ENCODE measurements around the gene BICC1.

BICC1 gene

GRCh38 chr10:58734116-58734515, 221.4 kb downstream of the BICC1 start:
- H3K36me3 ChIP-seq (ENCODE audit: insufficient read depth, low read length), result no peaks in the 10 kb centered on the region
- H2AFZ ChIP-seq (ENCODE audit: low read length), result no peak overlapping the region
- H3K9me2 ChIP-seq (replicated peaks; ENCODE audit: low read depth, low read length), result no peaks in the 10 kb centered on the region
- no peak overlapping the region for H3K9ac ChIP-seq (ENCODE audit: low read depth, low read length, poor library complexity, severe bottlenecking)
- no peaks in the 10 kb centered on the region for H3K27me3 ChIP-seq (ENCODE audit: insufficient read depth, low read length, poor library complexity, severe bottlenecking)
- H3F3A ChIP-seq (ENCODE audit: low read depth), result no peaks in the 10 kb centered on the region
- H3K79me2 ChIP-seq (ENCODE audit: insufficient read depth, low read length), result no peaks in the 10 kb centered on the region
- no peaks in the 10 kb centered on the region for H4K20me1 ChIP-seq (ENCODE audit: insufficient read depth, low read length, poor library complexity, severe bottlenecking)
- TF ChIP-seq CTCF (conservative IDR thresholded peaks at IDR 0.05; ENCODE audit: low read length), result no peak
- TF ChIP-seq EZH2phosphoT487 (IDR thresholded peaks at IDR 0.05; ENCODE audit: borderline replicate concordance), result no peak
- no peaks in the 10 kb centered on the region for H3K9me3 ChIP-seq (ENCODE audit: insufficient read depth, low read depth, low read length)
- H3K4me1 ChIP-seq (ENCODE audit: insufficient read depth, low read length, poor library complexity, severe bottlenecking), result no peaks in the 10 kb centered on the region
- H3K4me2 ChIP-seq (ENCODE audit: low read depth, low read length, poor library complexity, severe bottlenecking), result no peak overlapping the region
- no peak overlapping the region for H3K4me3 ChIP-seq (ENCODE audit: low read length, poor library complexity, severe bottlenecking)

- no peak overlapping the region for H3K4me2 ChIP-seq (ENCODE audit: low read depth, low read length, poor library complexity, severe bottlenecking)
- TF ChIP-seq CTCF (conservative IDR thresholded peaks at IDR 0.05; ENCODE audit: low read length), result no peak
- no peak for TF ChIP-seq EZH2phosphoT487 (IDR thresholded peaks at IDR 0.05; ENCODE audit: borderline replicate concordance)
- H2AFZ ChIP-seq (ENCODE audit: low read length), result no peak overlapping the region
- no peaks in the 10 kb centered on the region for H3F3A ChIP-seq (ENCODE audit: low read depth)
- no peaks in the 10 kb centered on the region for H3K79me2 ChIP-seq (ENCODE audit: insufficient read depth, low read length)
- no peaks in the 10 kb centered on the region for H3K4me1 ChIP-seq (ENCODE audit: insufficient read depth, low read length, poor library complexity, severe bottlenecking)
- H4K20me1 ChIP-seq (ENCODE audit: insufficient read depth, low read length, poor library complexity, severe bottlenecking), result no peaks in the 10 kb centered on the region
- H3K36me3 ChIP-seq (ENCODE audit: insufficient read depth, low read length), result no peaks in the 10 kb centered on the region
- H3K9me2 ChIP-seq (replicated peaks; ENCODE audit: low read depth, low read length), result no peaks in the 10 kb centered on the region
- H3K9me3 ChIP-seq (ENCODE audit: insufficient read depth, low read depth, low read length), result no peaks in the 10 kb centered on the region
- H3K27me3 ChIP-seq (ENCODE audit: insufficient read depth, low read length, poor library complexity, severe bottlenecking), result no peaks in the 10 kb centered on the region
- H3K9ac ChIP-seq (ENCODE audit: low read depth, low read length, poor library complexity, severe bottlenecking), result no peak overlapping the region
- no peak overlapping the region for H3K4me3 ChIP-seq (ENCODE audit: low read length, poor library complexity, severe bottlenecking)
These were observed 222.0 kb downstream of the BICC1 start for GRCh38 chr10:58734664-58735063.

GRCh38 chr10:58735087-58735486, 222.4 kb downstream of the BICC1 start:
- no peaks in the 10 kb centered on the region for H3K36me3 ChIP-seq (ENCODE audit: insufficient read depth, low read length)
- H3K27me3 ChIP-seq (ENCODE audit: insufficient read depth, low read length, poor library complexity, severe bottlenecking), result no peaks in the 10 kb centered on the region
- no peaks in the 10 kb centered on the region for H3F3A ChIP-seq (ENCODE audit: low read depth)
- no peak overlapping the region for H3K9ac ChIP-seq (ENCODE audit: low read depth, low read length, poor library complexity, severe bottlenecking)
- no peaks in the 10 kb centered on the region for H3K9me2 ChIP-seq (replicated peaks; ENCODE audit: low read depth, low read length)
- H4K20me1 ChIP-seq (ENCODE audit: insufficient read depth, low read length, poor library complexity, severe bottlenecking), result no peaks in the 10 kb centered on the region
- H3K4me2 ChIP-seq (ENCODE audit: low read depth, low read length, poor library complexity, severe bottlenecking), result no peak overlapping the region
- no peaks in the 10 kb centered on the region for H3K4me1 ChIP-seq (ENCODE audit: insufficient read depth, low read length, poor library complexity, severe bottlenecking)
- no peaks in the 10 kb centered on the region for H3K9me3 ChIP-seq (ENCODE audit: insufficient read depth, low read depth, low read length)
- no peaks in the 10 kb centered on the region for H3K79me2 ChIP-seq (ENCODE audit: insufficient read depth, low read length)
- no peak for TF ChIP-seq EZH2phosphoT487 (IDR thresholded peaks at IDR 0.05; ENCODE audit: borderline replicate concordance)
- no peak for TF ChIP-seq CTCF (conservative IDR thresholded peaks at IDR 0.05; ENCODE audit: low read length)
- H3K4me3 ChIP-seq (ENCODE audit: low read length, poor library complexity, severe bottlenecking), result no peak overlapping the region
- H2AFZ ChIP-seq (ENCODE audit: low read length), result no peak overlapping the region
